Panc1 (cell line): ENCODE data around the gene NMD3. TPM values are rescaled to one million over a fixed set of nuclear protein-coding genes. Genes with fewer than 3 reads are reported as not detected.
A peak's percentile ranks its signal among the peaks of the same experiment; 100 is the strongest.

Experiments
- ATAC-seq: fragments of 200-7000 bp; cut with Tn5 transposase; 2 replicates; pipeline ENCODE4 v1.9.1; 2020; ENCODE audit warnings: mild to moderate bottlenecking, moderate library complexity
- BruUV-seq: library from RNA; stranded (reverse); fragments of 400-500 nt; replicated peaks from 2 replicates; lab custom pipeline; 2021; lab: Mats Ljungman, UMichigan
- CTCF ChIA-PET: fragments of 300-600 bp; sonication (Branson Sonifier 250); formaldehyde crosslinking; loops from one replicate; lab custom pipeline; 2022; ENCODE audit warnings: antibody characterized with exemption; lab: Charles Lee
- POLR2A ChIA-PET: fragments of 300-600 bp; sonication (Branson Sonifier 250); formaldehyde crosslinking; loops from one replicate; lab custom pipeline; 2022; ENCODE audit warnings: antibody characterized with exemption; lab: Charles Lee
- DNase-seq: peaks from one replicate; pipeline ENCODE4 v3.0.0-alpha.2; 2010; ENCODE audit warnings: low read depth, low spot score
- H3K27ac ChIP-seq: 2 replicates; pipeline ENCODE4 v1.5.1; 2011; ENCODE audit warnings: mild to moderate bottlenecking, low read length, inconsistent platforms
- H3K27me3 ChIP-seq: fragments of 200-500 bp; sonication (Bioruptor generic); 2 replicates; pipeline ENCODE4 v1.6.0; 2014; ENCODE audit warnings: low read length, inconsistent platforms; ENCODE audit not compliant: control insufficient read depth, insufficient read depth
- H3K36me3 ChIP-seq: fragments of 200-500 bp; sonication (Bioruptor generic); 2 replicates; pipeline ENCODE4 v1.5.1; 2014; ENCODE audit warnings: inconsistent platforms, mild to moderate bottlenecking, low read length, moderate library complexity; ENCODE audit not compliant: control insufficient read depth, insufficient read depth
- H3K4me1 ChIP-seq: 2 replicates; pipeline ENCODE4 v1.5.1; 2011; ENCODE audit warnings: inconsistent platforms, mild to moderate bottlenecking, low read length, moderate library complexity; ENCODE audit not compliant: control insufficient read depth, insufficient read depth
- H3K4me3 ChIP-seq, 2 experiments: 2 replicates each; pipeline ENCODE4 v1.5.1; 2011 to 2012; ENCODE audit warnings: low read depth in 2 of 2, low read length in 2 of 2, mild to moderate bottlenecking in 2 of 2, inconsistent platforms in 1 of 2, moderate library complexity in 1 of 2
- H3K9me3 ChIP-seq: fragments of 200-500 bp; sonication (Bioruptor generic); 2 replicates; pipeline ENCODE4 v1.5.1; 2014; ENCODE audit warnings: low read depth, mild to moderate bottlenecking, inconsistent platforms, low read length, moderate library complexity; ENCODE audit not compliant: control insufficient read depth, insufficient read depth
- CTCF ChIP-seq: fragments of 450-650 bp; IDR thresholded peaks from 2 replicates; pipeline ENCODE4 v1.5.1; 2017; ENCODE audit warnings: mild to moderate bottlenecking
- POLR2AphosphoS5 ChIP-seq: IDR thresholded peaks from 2 replicates; pipeline ENCODE4 v1.6.1; 2012; ENCODE audit warnings: mild to moderate bottlenecking, low read depth, low read length, moderate library complexity
- SIN3A ChIP-seq: IDR thresholded peaks from 2 replicates; pipeline ENCODE4 v1.6.1; 2012; ENCODE audit warnings: low read depth, mild to moderate bottlenecking, low read length, moderate library complexity, borderline replicate concordance; ENCODE audit not compliant: insufficient read depth
- TCF7L2 ChIP-seq: IDR thresholded peaks from 2 replicates; pipeline ENCODE4 v1.6.1; 2011; ENCODE audit warnings: mild to moderate bottlenecking, low read depth, low read length, inconsistent platforms
- in situ Hi-C: cut with HindIII; loops from 2 replicates; pipeline ENCODE4 v1.10.0; 2016; ENCODE audit warnings: low sequenced_read_pairs, low pct_unique_long_range_greater_than_20kb
- intact Hi-C: fragments of 100-400 bp; cut with micrococcal nuclease; formaldehyde crosslinking; loops from one replicate; pipeline ENCODE4 v1.10.0; 2022; ENCODE audit not compliant: unreplicated experiment
- total RNA-seq: library from RNA; stranded (reverse); gene quantifications from one replicate; pipeline ENCODE4 v1.2.1, GENCODE V29; 2021; ENCODE audit not compliant: unreplicated experiment
- TF ChIP-seq, protein P1 (sequence below), 2 experiments: IDR thresholded peaks; 2 replicates each; pipeline ENCODE4 v1.6.1; 2011 to 2012; ENCODE audit warnings: low read depth in 2 of 2, control low read depth in 1 of 2, low read length in 1 of 2, mild to moderate bottlenecking in 1 of 2, moderate library complexity in 1 of 2; ENCODE audit not compliant: insufficient read depth in 1 of 2

Gene NMD3
- total RNA-seq, 1 experiment from 2014 or later: 64.6 TPM

DNA sequence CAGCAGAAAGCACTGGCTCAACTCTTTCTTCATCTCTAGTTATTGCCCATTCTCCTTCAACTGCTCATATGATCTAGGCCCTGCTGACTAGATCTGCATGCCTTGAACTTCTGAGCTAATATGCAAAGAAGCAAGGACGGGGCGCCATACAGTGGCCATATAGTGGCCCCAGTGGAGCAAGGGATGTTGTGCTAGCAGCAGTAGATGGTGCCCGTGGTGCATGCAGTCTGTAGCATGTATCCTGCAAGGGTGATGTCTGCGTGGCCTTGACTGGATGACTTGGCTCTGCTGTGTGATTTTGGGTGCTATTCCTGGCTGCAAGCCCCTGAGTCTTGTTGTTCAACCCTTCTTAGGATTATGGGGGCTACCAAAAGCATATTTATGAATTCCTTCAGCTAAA is 12.2 kb upstream of the NMD3 start:
- H3K27ac ChIP-seq: no peak overlapping the region
- BruUV-seq: no TSS peak
- H3K4me1 ChIP-seq: no peaks in the 10 kb centered on the region

DNA sequence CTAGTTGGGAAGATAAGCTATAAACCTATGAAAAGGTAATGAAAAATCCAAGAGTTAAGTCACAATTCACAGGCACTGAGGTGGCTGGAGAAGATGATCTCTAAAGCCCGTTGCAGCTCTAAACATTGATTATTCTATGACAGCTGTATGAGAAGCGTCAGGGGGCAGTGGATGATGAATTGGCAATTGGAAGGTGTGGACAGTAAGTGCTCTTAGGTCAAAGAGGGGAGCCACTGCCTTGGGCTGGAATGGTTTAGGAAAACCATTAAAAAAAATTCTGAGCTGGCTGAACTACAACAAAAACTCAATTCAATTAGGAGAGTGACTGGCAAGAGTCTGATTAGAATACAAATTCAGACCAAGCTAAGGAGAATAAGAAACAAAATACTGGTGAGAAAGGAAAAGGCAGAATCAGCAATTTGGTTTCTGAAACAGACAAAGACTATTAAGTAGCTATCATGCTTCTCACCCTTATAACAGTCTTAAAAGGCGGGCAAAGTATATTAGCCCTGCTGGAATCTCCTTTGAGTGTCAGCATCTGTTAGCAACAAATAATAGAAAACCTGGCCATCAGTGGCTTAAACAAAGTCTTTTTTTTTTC is 8.8 kb upstream of the NMD3 start:
- ChIA-PET POLR2A (interaction anchor here (0.6 kb wide), 1 partner anchor 196 kb away, joined by 3 read pairs; no protein-coding TSS in a partner anchor), CTCF (no interaction called here)
- no TSS peak for BruUV-seq

More for the DNA sequence above, 12.2 kb upstream of the NMD3 start:
- ATAC-seq: peak; percentile 70; the same call in 1 of the 2 replicates
- H3K9me3 ChIP-seq: no peaks in the 10 kb centered on the region
- intact Hi-C loops: loop anchor here (10.0 kb wide), 1 partner anchor 244 kb away; no protein-coding TSS in a partner anchor
- TF ChIP-seq POLR2AphosphoS5 (no peak), CTCF (peak; percentile 49)
- in situ Hi-C loops: no loop called here
- CTCF ChIA-PET: no interaction called here
- no peak for DNase-seq
- POLR2A ChIA-PET: no interaction called here
- no peaks in the 10 kb centered on the region for H3K36me3 ChIP-seq
- H3K27me3 ChIP-seq: no peaks in the 10 kb centered on the region
- no peak overlapping the region for H3K4me3 ChIP-seq

More for the DNA sequence above, 8.8 kb upstream of the NMD3 start:
- DNase-seq: no peak
- intact Hi-C loops (no loop called here), in situ Hi-C loops (no loop called here)
- ATAC-seq: no peak
- Histone ChIP-seq H3K36me3 (no peaks in the 10 kb centered on the region), H3K27me3 (no peaks in the 10 kb centered on the region), H3K9me3 (no peaks in the 10 kb centered on the region), H3K4me1 (no peaks in the 10 kb centered on the region), H3K4me3 (no peak overlapping the region), H3K27ac (no peak overlapping the region)
- TF ChIP-seq, protein P1, sequence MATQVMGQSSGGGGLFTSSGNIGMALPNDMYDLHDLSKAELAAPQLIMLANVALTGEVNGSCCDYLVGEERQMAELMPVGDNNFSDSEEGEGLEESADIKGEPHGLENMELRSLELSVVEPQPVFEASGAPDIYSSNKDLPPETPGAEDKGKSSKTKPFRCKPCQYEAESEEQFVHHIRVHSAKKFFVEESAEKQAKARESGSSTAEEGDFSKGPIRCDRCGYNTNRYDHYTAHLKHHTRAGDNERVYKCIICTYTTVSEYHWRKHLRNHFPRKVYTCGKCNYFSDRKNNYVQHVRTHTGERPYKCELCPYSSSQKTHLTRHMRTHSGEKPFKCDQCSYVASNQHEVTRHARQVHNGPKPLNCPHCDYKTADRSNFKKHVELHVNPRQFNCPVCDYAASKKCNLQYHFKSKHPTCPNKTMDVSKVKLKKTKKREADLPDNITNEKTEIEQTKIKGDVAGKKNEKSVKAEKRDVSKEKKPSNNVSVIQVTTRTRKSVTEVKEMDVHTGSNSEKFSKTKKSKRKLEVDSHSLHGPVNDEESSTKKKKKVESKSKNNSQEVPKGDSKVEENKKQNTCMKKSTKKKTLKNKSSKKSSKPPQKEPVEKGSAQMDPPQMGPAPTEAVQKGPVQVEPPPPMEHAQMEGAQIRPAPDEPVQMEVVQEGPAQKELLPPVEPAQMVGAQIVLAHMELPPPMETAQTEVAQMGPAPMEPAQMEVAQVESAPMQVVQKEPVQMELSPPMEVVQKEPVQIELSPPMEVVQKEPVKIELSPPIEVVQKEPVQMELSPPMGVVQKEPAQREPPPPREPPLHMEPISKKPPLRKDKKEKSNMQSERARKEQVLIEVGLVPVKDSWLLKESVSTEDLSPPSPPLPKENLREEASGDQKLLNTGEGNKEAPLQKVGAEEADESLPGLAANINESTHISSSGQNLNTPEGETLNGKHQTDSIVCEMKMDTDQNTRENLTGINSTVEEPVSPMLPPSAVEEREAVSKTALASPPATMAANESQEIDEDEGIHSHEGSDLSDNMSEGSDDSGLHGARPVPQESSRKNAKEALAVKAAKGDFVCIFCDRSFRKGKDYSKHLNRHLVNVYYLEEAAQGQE (IDR thresholded peaks at IDR 0.05; ENCODE audit: insufficient read depth in 1 of 2, low read depth in 2 of 2, low read length in 1 of 2): no peak
- no peak for TF ChIP-seq POLR2AphosphoS5
- TF ChIP-seq CTCF: no peak
- no peak for TF ChIP-seq TCF7L2
- TF ChIP-seq SIN3A: no peak
